Loucy (cell line): ENCODE data around the gene DZIP1.
"Not testable (repeated sequence)": the region's sequence is repeated elsewhere in the genome, so short reads cannot be mapped to it uniquely, and the experiment has no call there.

ENCODE experiments used
- H2AFZ ChIP-seq: fragments of 200-600 bp; sonication (generic); 2 replicates; pipeline ENCODE4 v1.6.0; 2016; ENCODE audit warnings: antibody characterized with exemption, mild to moderate bottlenecking, low read length, moderate library complexity
- H3F3A ChIP-seq: fragments of 200-600 bp; 2 replicates; pipeline ENCODE4 v1.6.0; 2016; ENCODE audit warnings: antibody characterized with exemption, low read depth, mild to moderate bottlenecking
- H3K27me3 ChIP-seq: fragments of 200-600 bp; sonication (generic); 2 replicates; pipeline ENCODE4 v1.6.1; 2014; ENCODE audit warnings: low read length, mild to moderate bottlenecking; ENCODE audit not compliant: insufficient read depth, poor library complexity, severe bottlenecking
- H3K36me3 ChIP-seq: fragments of 200-600 bp; sonication (generic); 2 replicates; pipeline ENCODE4 v1.6.1; 2016; ENCODE audit warnings: low read length; ENCODE audit not compliant: insufficient read depth
- H3K4me1 ChIP-seq: fragments of 200-600 bp; sonication (generic); 2 replicates; pipeline ENCODE4 v1.5.1; 2014; ENCODE audit warnings: low read length, mild to moderate bottlenecking; ENCODE audit not compliant: insufficient read depth, poor library complexity, severe bottlenecking
- H3K4me2 ChIP-seq: fragments of 200-600 bp; sonication (generic); 2 replicates; pipeline ENCODE4 v1.6.0; 2014; ENCODE audit warnings: antibody characterized with exemption, low read length, low read depth, mild to moderate bottlenecking; ENCODE audit not compliant: poor library complexity, severe bottlenecking
- H3K4me3 ChIP-seq: fragments of 200-600 bp; sonication (generic); 2 replicates; pipeline ENCODE4 v1.5.1; 2014; ENCODE audit warnings: low read length, mild to moderate bottlenecking, mixed read lengths; ENCODE audit not compliant: poor library complexity, severe bottlenecking
- H3K79me2 ChIP-seq: fragments of 200-600 bp; sonication (generic); 2 replicates; pipeline ENCODE4 v1.6.1; 2014; ENCODE audit warnings: low read length; ENCODE audit not compliant: insufficient read depth
- H3K9ac ChIP-seq: fragments of 200-600 bp; sonication (generic); 2 replicates; pipeline ENCODE4 v1.6.0; 2014; ENCODE audit warnings: mild to moderate bottlenecking, low read depth, low read length, moderate library complexity; ENCODE audit not compliant: poor library complexity, severe bottlenecking
- H3K9me2 ChIP-seq: fragments of 200-600 bp; sonication (generic); replicated peaks from 2 replicates; pipeline ENCODE4 v1.6.1; 2016; ENCODE audit warnings: low read depth, low read length, mixed read lengths
- H3K9me3 ChIP-seq: fragments of 200-600 bp; sonication (generic); 2 replicates; pipeline ENCODE4 v1.6.1; 2014; ENCODE audit warnings: mild to moderate bottlenecking, antibody characterized with exemption, low read length, low read depth; ENCODE audit not compliant: insufficient read depth
- H4K20me1 ChIP-seq: fragments of 200-600 bp; sonication (generic); 2 replicates; pipeline ENCODE4 v1.6.0; 2014; ENCODE audit warnings: antibody characterized with exemption, low read length, mild to moderate bottlenecking; ENCODE audit not compliant: insufficient read depth, poor library complexity, severe bottlenecking
- CTCF ChIP-seq: fragments of 200-600 bp; sonication (generic); conservative IDR thresholded peaks from 2 replicates; pipeline ENCODE4 v1.5.1; 2014; ENCODE audit warnings: mild to moderate bottlenecking, antibody characterized with exemption, low read length
- EZH2phosphoT487 ChIP-seq: fragments of 200-600 bp; IDR thresholded peaks from 2 replicates; pipeline ENCODE4 v1.6.1; 2018; ENCODE audit warnings: antibody characterized with exemption, mild to moderate bottlenecking, moderate library complexity, borderline replicate concordance

The DZIP1 gene

DNA sequence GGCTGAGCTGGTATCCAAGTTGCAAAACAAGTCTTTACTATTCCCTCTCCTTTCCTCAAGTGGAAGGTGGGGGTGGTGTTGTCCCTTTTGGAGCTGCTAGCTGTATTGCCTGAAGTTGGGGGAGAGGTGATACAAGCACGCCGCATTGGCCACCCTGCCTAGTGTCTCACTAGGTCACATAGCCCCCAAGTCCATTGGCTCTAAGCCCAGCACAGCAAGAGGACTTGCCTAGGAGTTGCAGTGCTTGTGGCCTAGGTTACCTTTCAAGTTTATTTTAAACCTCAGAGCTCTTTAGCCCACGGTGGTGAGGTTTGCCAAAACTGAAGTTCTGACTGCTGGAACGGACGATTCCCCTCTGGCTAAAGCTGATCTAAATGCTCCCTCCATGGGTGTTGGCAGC is 27.1 kb upstream of the DZIP1 start:
- H3K9me3 ChIP-seq: no peaks in the 10 kb centered on the region
- peaks cover 3% of the 10 kb centered on the region for H4K20me1 ChIP-seq
- no peak overlapping the region for H2AFZ ChIP-seq
- H3K27me3 ChIP-seq: no peaks in the 10 kb centered on the region
- H3K36me3 ChIP-seq: no peaks in the 10 kb centered on the region
- no peaks in the 10 kb centered on the region for H3K9me2 ChIP-seq
- peaks cover 19% of the 10 kb centered on the region for H3K79me2 ChIP-seq
- H3K9ac ChIP-seq: no peak overlapping the region
- TF ChIP-seq CTCF: no peak
- TF ChIP-seq EZH2phosphoT487: no peak
- no peak overlapping the region for H3K4me3 ChIP-seq
- peaks cover 18% of the 10 kb centered on the region for H3K4me1 ChIP-seq
- H3F3A ChIP-seq: no peaks in the 10 kb centered on the region
- no peak overlapping the region for H3K4me2 ChIP-seq

DNA sequence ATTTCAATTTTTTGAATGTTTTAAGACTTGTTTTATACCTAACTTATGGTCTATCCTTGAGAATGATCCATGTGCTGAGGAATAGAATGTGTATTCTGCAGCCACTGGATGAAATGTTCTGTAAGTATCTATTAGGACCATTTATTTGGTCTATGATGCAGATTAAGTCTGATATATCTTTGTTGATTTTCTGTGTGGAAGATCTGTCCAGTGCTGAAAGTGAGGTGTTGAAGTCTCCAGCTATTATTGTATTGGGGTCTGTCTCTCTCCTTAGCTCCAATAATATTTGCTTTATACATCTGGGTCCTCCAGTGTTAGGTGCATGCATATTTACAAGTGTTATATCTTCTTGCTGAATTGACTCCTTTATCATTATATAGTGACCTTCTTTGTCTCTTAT is 22.7 kb upstream of the DZIP1 start:
- not testable (repeated sequence) for H3K36me3 ChIP-seq, H3K9ac ChIP-seq, H3F3A ChIP-seq, H3K9me3 ChIP-seq, H3K9me2 ChIP-seq, H3K27me3 ChIP-seq, H3K4me2 ChIP-seq, H4K20me1 ChIP-seq, H3K4me1 ChIP-seq, H2AFZ ChIP-seq, H3K4me3 ChIP-seq, H3K79me2 ChIP-seq

- Histone ChIP-seq H2AFZ (no peak overlapping the region), H3K9me3 (no peaks in the 10 kb centered on the region), H3K4me2 (no peak overlapping the region), H4K20me1 (no peaks in the 10 kb centered on the region), H3K36me3 (no peaks in the 10 kb centered on the region), H3F3A (no peaks in the 10 kb centered on the region), H3K4me3 (no peak overlapping the region), H3K9me2 (no peaks in the 10 kb centered on the region), H3K4me1 (no peaks in the 10 kb centered on the region), H3K79me2 (no peaks in the 10 kb centered on the region), H3K27me3 (no peaks in the 10 kb centered on the region), H3K9ac (no peak overlapping the region)
- no peak for TF ChIP-seq EZH2phosphoT487
- peak; percentile 62 for TF ChIP-seq CTCF
Observed at GRCh38 chr13:95660981-95661581, 16.6 kb upstream of the DZIP1 start.

DNA sequence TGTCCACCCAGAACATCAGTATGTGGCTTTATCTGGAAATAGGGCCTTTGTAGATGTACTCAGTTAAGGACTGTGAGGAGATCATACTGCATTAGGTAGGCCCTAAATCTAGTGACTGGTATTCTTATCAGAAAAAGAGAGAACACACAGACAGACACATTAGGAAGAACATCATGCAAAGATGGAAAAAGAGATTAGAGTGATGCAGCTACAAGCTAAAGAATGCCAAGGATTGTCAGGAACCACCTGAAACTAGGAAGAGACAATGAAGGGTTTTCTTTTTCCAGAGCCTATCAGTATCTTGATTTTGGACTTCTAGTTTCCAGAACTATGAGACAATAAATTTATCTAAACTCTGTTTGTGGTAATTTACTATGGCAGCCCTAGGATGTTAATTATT is 15.0 kb upstream of the DZIP1 start:
- Histone ChIP-seq H3F3A (no peaks in the 10 kb centered on the region), H4K20me1 (no peaks in the 10 kb centered on the region), H3K4me1 (no peaks in the 10 kb centered on the region), H2AFZ (no peak overlapping the region), H3K79me2 (no peaks in the 10 kb centered on the region), H3K4me3 (no peak overlapping the region), H3K27me3 (no peaks in the 10 kb centered on the region), H3K9me2 (no peaks in the 10 kb centered on the region), H3K9me3 (no peaks in the 10 kb centered on the region), H3K36me3 (no peaks in the 10 kb centered on the region), H3K4me2 (no peak overlapping the region), H3K9ac (no peak overlapping the region)
- TF ChIP-seq EZH2phosphoT487: no peak
- TF ChIP-seq CTCF: no peak
